HAP-1 (cell line): ENCODE results near the gene ARPP19.
"Not testable (repeated sequence)": the region's sequence is repeated elsewhere in the genome, so short reads cannot be mapped to it uniquely, and the experiment has no call there.

Experiments
- DNase-seq, 2 experiments: peaks; one replicate each; pipeline ENCODE4 v3.0.0-alpha.2; 2016 to 2020; ENCODE audit warnings: low spot score in 2 of 2
- H3K27me3 ChIP-seq: fragments of 250-450 bp; sonication (Bioruptor Pico); 2 replicates; pipeline ENCODE4 v1.5.1; 2020; ENCODE audit warnings: low read depth, mild to moderate bottlenecking, moderate library complexity
- H3K36me3 ChIP-seq: fragments of 250-450 bp; sonication (Bioruptor Pico); replicated peaks from 2 replicates; pipeline ENCODE4 v1.5.1; 2020; ENCODE audit warnings: mild to moderate bottlenecking
- H3K4me1 ChIP-seq: fragments of 250-450 bp; sonication (Bioruptor Pico); 2 replicates; pipeline ENCODE4 v1.5.1; 2020; ENCODE audit warnings: mild to moderate bottlenecking
- H3K4me3 ChIP-seq: fragments of 250-450 bp; sonication (Bioruptor Pico); 2 replicates; pipeline ENCODE4 v1.5.1; 2020; ENCODE audit warnings: mild to moderate bottlenecking, moderate library complexity
- H3K9me3 ChIP-seq: fragments of 250-450 bp; sonication (Bioruptor Pico); 2 replicates; pipeline ENCODE4 v1.5.1; 2020; ENCODE audit warnings: mild to moderate bottlenecking, moderate library complexity
- in situ Hi-C: fragments of 300-500 bp; cut with MboI; formaldehyde crosslinking; loops from 3 replicates; pipeline ENCODE4 v1.14.3; 2020; ENCODE audit warnings: low sequenced_read_pairs, inconsistent platforms, mixed read lengths

Gene ARPP19

GRCh38 chr15:52563501-52564060 is 5.2 kb downstream of the ARPP19 start:
- in situ Hi-C loops = no loop called here
- DNase-seq = peak in 1 of 2 experiments; percentile 88
- H3K9me3 ChIP-seq = no peaks in the 10 kb centered on the region
- no peaks in the 10 kb centered on the region for H3K27me3 ChIP-seq
- H3K4me3 ChIP-seq = no peak overlapping the region
- peaks cover 10% of the 10 kb centered on the region for H3K36me3 ChIP-seq
- H3K4me1 ChIP-seq = peaks cover 24% of the 10 kb centered on the region

- Histone ChIP-seq H3K9me3 (no peaks in the 10 kb centered on the region), H3K4me1 (peaks cover 14% of the 10 kb centered on the region), H3K36me3 (peaks cover 35% of the 10 kb centered on the region), H3K27me3 (no peaks in the 10 kb centered on the region), H3K4me3 (no peak overlapping the region)
- no peak for DNase-seq
- in situ Hi-C loops = no loop called here
Measured at GRCh38 chr15:52559575-52559974, 9.3 kb downstream of the ARPP19 start.

GRCh38 chr15:52559022-52559421 is 9.8 kb downstream of the ARPP19 start:
- Histone ChIP-seq H3K4me1 (peaks cover 9% of the 10 kb centered on the region), H3K27me3 (no peaks in the 10 kb centered on the region), H3K36me3 (peaks cover 40% of the 10 kb centered on the region), H3K9me3 (no peaks in the 10 kb centered on the region), H3K4me3 (no peak overlapping the region)
- in situ Hi-C loops = no loop called here
- peak in 1 of 2 experiments; percentile 2 for DNase-seq

- Histone ChIP-seq H3K4me3 (no peak overlapping the region), H3K4me1 (peaks cover 3% of the 10 kb centered on the region), H3K27me3 (no peaks in the 10 kb centered on the region), H3K9me3 (no peaks in the 10 kb centered on the region), H3K36me3 (peaks cover 48% of the 10 kb centered on the region)
- DNase-seq = no peak
- in situ Hi-C loops = no loop called here
Measured at GRCh38 chr15:52558196-52558595, 10.6 kb downstream of the ARPP19 start.

GRCh38 chr15:52557274-52557641 is 11.6 kb downstream of the ARPP19 start:
- in situ Hi-C loops = no loop called here
- Histone ChIP-seq H3K27me3 (no peaks in the 10 kb centered on the region), H3K36me3 (peaks cover 55% of the 10 kb centered on the region), H3K4me3 (no peak overlapping the region), H3K4me1 (no peaks in the 10 kb centered on the region; the same call in 1 of the 2 replicates), H3K9me3 (no peaks in the 10 kb centered on the region)
- no peak for DNase-seq

- no peaks in the 10 kb centered on the region; the same call in 1 of the 2 replicates for H3K4me1 ChIP-seq
- peaks cover 60% of the 10 kb centered on the region for H3K36me3 ChIP-seq
- no peak overlapping the region for H3K4me3 ChIP-seq
- H3K9me3 ChIP-seq = no peaks in the 10 kb centered on the region
- DNase-seq = no peak
- no peaks in the 10 kb centered on the region for H3K27me3 ChIP-seq
- in situ Hi-C loops = no loop called here
Measured at GRCh38 chr15:52556524-52557273, 12.1 kb downstream of the ARPP19 start.

- Histone ChIP-seq H3K4me1 (peaks cover 5% of the 10 kb centered on the region), H3K27me3 (no peaks in the 10 kb centered on the region), H3K36me3 (peaks cover 79% of the 10 kb centered on the region), H3K4me3 (no peak overlapping the region), H3K9me3 (no peaks in the 10 kb centered on the region)
- in situ Hi-C loops = no loop called here
- no peak for DNase-seq
Measured at GRCh38 chr15:52552303-52552702, 16.5 kb downstream of the ARPP19 start.

- DNase-seq = no peak
- Histone ChIP-seq H3K9me3 (no peaks in the 10 kb centered on the region), H3K36me3 (peaks cover 77% of the 10 kb centered on the region), H3K4me1 (peaks cover 8% of the 10 kb centered on the region), H3K4me3 (no peak overlapping the region), H3K27me3 (no peaks in the 10 kb centered on the region)
- in situ Hi-C loops = no loop called here
Measured at GRCh38 chr15:52551762-52552161, 17.1 kb downstream of the ARPP19 start.

- H3K4me3 ChIP-seq, DNase-seq, in situ Hi-C loops, H3K9me3 ChIP-seq, H3K27me3 ChIP-seq, H3K4me1 ChIP-seq: not testable (repeated sequence)
- H3K36me3 ChIP-seq = peaks cover 77% of the 10 kb centered on the region
Measured at GRCh38 chr15:52551186-52551585, 17.6 kb downstream of the ARPP19 start.

GRCh38 chr15:52546031-52546751 is 22.6 kb downstream of the ARPP19 start:
- no peaks in the 10 kb centered on the region for H3K27me3 ChIP-seq
- peaks cover 38% of the 10 kb centered on the region for H3K36me3 ChIP-seq
- in situ Hi-C loops = no loop called here
- H3K9me3 ChIP-seq = no peaks in the 10 kb centered on the region
- H3K4me3 ChIP-seq = no peak overlapping the region
- peaks cover 8% of the 10 kb centered on the region for H3K4me1 ChIP-seq
- no peak for DNase-seq

GRCh38 chr15:52540374-52541012 is 28.3 kb downstream of the ARPP19 start:
- in situ Hi-C loops = no loop called here
- Histone ChIP-seq H3K27me3 (no peaks in the 10 kb centered on the region), H3K4me1 (no peaks in the 10 kb centered on the region), H3K4me3 (no peak overlapping the region), H3K36me3 (no peaks in the 10 kb centered on the region), H3K9me3 (peaks cover 8% of the 10 kb centered on the region)
- no peak for DNase-seq

- H3K4me3 ChIP-seq = no peak overlapping the region
- peaks cover 8% of the 10 kb centered on the region for H3K9me3 ChIP-seq
- H3K27me3 ChIP-seq = no peaks in the 10 kb centered on the region
- no peaks in the 10 kb centered on the region for H3K4me1 ChIP-seq
- in situ Hi-C loops = no loop called here
- H3K36me3 ChIP-seq = no peaks in the 10 kb centered on the region
- DNase-seq = no peak
Measured at GRCh38 chr15:52537459-52537858, 31.4 kb downstream of the ARPP19 start.

GRCh38 chr15:52532427-52532826 is 36.4 kb downstream of the ARPP19 start:
- no peaks in the 10 kb centered on the region for H3K36me3 ChIP-seq
- peaks cover 8% of the 10 kb centered on the region for H3K4me1 ChIP-seq
- no peaks in the 10 kb centered on the region for H3K9me3 ChIP-seq
- H3K27me3 ChIP-seq = no peaks in the 10 kb centered on the region
- no peak overlapping the region for H3K4me3 ChIP-seq
- in situ Hi-C loops = no loop called here
- DNase-seq = no peak

- Histone ChIP-seq H3K27me3 (no peaks in the 10 kb centered on the region), H3K36me3 (no peaks in the 10 kb centered on the region), H3K9me3 (no peaks in the 10 kb centered on the region), H3K4me1 (peaks cover 23% of the 10 kb centered on the region), H3K4me3 (peak overlapping the region; percentile 32; the same call in 1 of the 2 replicates)
- in situ Hi-C loops = no loop called here
- no peak for DNase-seq
Measured at GRCh38 chr15:52529940-52530339, 38.9 kb downstream of the ARPP19 start.
